Left lobe of liver (tissue), 2 donors: Measurements from ENCODE around the gene IL36G. TPM values are rescaled to one million over a fixed set of nuclear protein-coding genes. Genes with fewer than 3 reads are reported as not detected.

Source experiments
- ATAC-seq: fragments of 200-7000 bp; cut with Tn5 transposase; one replicate; pipeline ENCODE4 v1.9.1; 2020; ENCODE audit warnings: mild to moderate bottlenecking, moderate library complexity
- DNase-seq: peaks from one replicate; pipeline ENCODE4 v3.0.0-alpha.2; 2020; ENCODE audit warnings: low spot score
- total RNA-seq: library from RNA; stranded (reverse); gene quantifications from one replicate; pipeline ENCODE4 v1.2.1, GENCODE V29; 2021
- donor health status: DM: no; HTN: no; CAD: no; lungs with moderate emphysema.
- donor health status: DM: no; HTN: yes; CAD: no.

Gene IL36G
- total RNA-seq, 1 donor from 2014 or later: 0.20 TPM

- ATAC-seq (no peak), DNase-seq (no peak)
Observed at GRCh38 chr2:113015655-113016054, 37.8 kb downstream of the IL36G start.

GRCh38 chr2:113018509-113018908 lies 40.7 kb downstream of the IL36G start:
- no peak for ATAC-seq
- DNase-seq: no peak

- ATAC-seq (no peak), DNase-seq (no peak)
Observed at GRCh38 chr2:113021312-113021711, 43.5 kb downstream of the IL36G start.

- DNase-seq (no peak), ATAC-seq (no peak)
Observed at GRCh38 chr2:113024764-113025163, 47.0 kb downstream of the IL36G start.

- DNase-seq (no peak), ATAC-seq (no peak)
Observed at GRCh38 chr2:113025737-113026136, 47.9 kb downstream of the IL36G start.

- ATAC-seq (no peak), DNase-seq (no peak)
Observed at GRCh38 chr2:113027691-113028090, 49.9 kb downstream of the IL36G start.

- no peak for ATAC-seq
- no peak for DNase-seq
Observed at GRCh38 chr2:113028112-113028511, 50.3 kb downstream of the IL36G start.

- ATAC-seq (no peak), DNase-seq (no peak)
Observed at GRCh38 chr2:113032737-113033136, 54.9 kb downstream of the IL36G start.

GRCh38 chr2:113034016-113034415 lies 56.2 kb downstream of the IL36G start:
- no peak for DNase-seq
- no peak for ATAC-seq

Other genes with a start within 250 kb of the IL36G start
- gene CKAP2L, start 213.4 kb upstream of the IL36G start, total RNA-seq: 0.08 TPM
- not detected for gene IL1A, start 193.5 kb upstream of the IL36G start, total RNA-seq
- not detected for gene IL1B, start 141.2 kb upstream of the IL36G start, total RNA-seq
- gene IL37, start 66.8 kb upstream of the IL36G start, total RNA-seq: not detected
- not detected for gene IL36A, start 27.5 kb downstream of the IL36G start, total RNA-seq
- not detected for gene IL36B, start 74.9 kb downstream of the IL36G start, total RNA-seq
- gene IL36RN, start 81.2 kb downstream of the IL36G start, total RNA-seq: not detected
- gene IL1F10, start 90.0 kb downstream of the IL36G start, total RNA-seq: not detected
- gene IL1RN, start 149.6 kb downstream of the IL36G start, total RNA-seq: 16.0 TPM
- gene PSD4, start 196.0 kb downstream of the IL36G start, total RNA-seq: 60.3 TPM